ENCODE measurements around the gene TGFA. TPM values are rescaled to one million over a fixed set of nuclear protein-coding genes. Genes with fewer than 3 reads are reported as not detected.
A peak's percentile ranks its signal among the peaks of the same experiment; 100 is the strongest.

The TGFA gene
- total RNA-seq, 8 experiments from 2014 or later = 0.09 to 2.5 (median 0.45) TPM

- H3K4me3 ChIP-seq = no peak overlapping the region
- WGBS, 10 experiments = 68 to 100% (median 90%) methylated on average over 1 to 11 of the region's 12 CpGs
- in situ Hi-C loops (cut with MboI; ENCODE audit: low pct_unique_long_range_greater_than_20kb in 2 of 9, low sequenced_read_pairs in 9 of 9, unreplicated experiment in 9 of 9) = no loop called here
These were observed 4.4 kb downstream of the TGFA start for GRCh38 chr2:70549064-70549710.

GRCh38 chr2:70548233-70548632 lies 5.4 kb downstream of the TGFA start:
- 0 to 100% (median 87%) methylated on average over 1 to 5 of the region's 6 CpGs for WGBS, 10 experiments
- no peak overlapping the region for H3K27ac ChIP-seq
- H3K4me1 ChIP-seq (replicated peaks in 1 of 2) = peaks cover 5 to 7% of the 10 kb centered on the region in 2 donors
- ATAC-seq (replicated peaks in 6 of 8) = no peak
- H3K4me3 ChIP-seq = no peak overlapping the region
- in situ Hi-C loops (cut with MboI; ENCODE audit: low pct_unique_long_range_greater_than_20kb in 2 of 9, low sequenced_read_pairs in 9 of 9, unreplicated experiment in 9 of 9) = no loop called here

More at GRCh38 chr2:70549064-70549710, 4.4 kb downstream of the TGFA start:
- Histone ChIP-seq H3K4me1 (replicated peaks in 1 of 2) (peaks cover 5 to 7% of the 10 kb centered on the region in 2 donors), H3K27ac (no peak overlapping the region)
- ATAC-seq (replicated peaks in 6 of 8) = no peak

GRCh38 chr2:70546885-70547284 lies 6.7 kb downstream of the TGFA start:
- Histone ChIP-seq H3K27ac (no peak overlapping the region), H3K4me1 (replicated peaks in 1 of 2) (no peaks in the 10 kb centered on the region), H3K4me3 (no peak overlapping the region)
- in situ Hi-C loops (cut with MboI; ENCODE audit: low pct_unique_long_range_greater_than_20kb in 2 of 9, low sequenced_read_pairs in 9 of 9, unreplicated experiment in 9 of 9) = no loop called here
- no peak for ATAC-seq (replicated peaks in 6 of 8)
- 40 to 100% (median 84%) methylated on average over 2 to 3 of the region's 3 CpGs; no CpG with 5 or more reads in 2 of the 10 experiments for WGBS, 10 experiments

- no peak for ATAC-seq (replicated peaks in 6 of 8)
- WGBS, 10 experiments = 17 to 89% (median 63%) methylated on average over 1 to 2 of the region's 2 CpGs; no CpG with 5 or more reads in 6 of the 10 experiments
- in situ Hi-C loops (cut with MboI; ENCODE audit: low pct_unique_long_range_greater_than_20kb in 2 of 9, low sequenced_read_pairs in 9 of 9, unreplicated experiment in 9 of 9) = no loop called here
- H3K4me1 ChIP-seq (replicated peaks in 1 of 2) = no peaks in the 10 kb centered on the region
- no peak overlapping the region for H3K4me3 ChIP-seq
- no peak overlapping the region for H3K27ac ChIP-seq
These were observed 7.2 kb downstream of the TGFA start for GRCh38 chr2:70546376-70546775.

GRCh38 chr2:70541481-70542020 lies 12.1 kb downstream of the TGFA start:
- Histone ChIP-seq H3K4me1 (replicated peaks in 1 of 2) (no peaks in the 10 kb centered on the region), H3K4me3 (no peak overlapping the region), H3K27ac (no peak overlapping the region)
- ATAC-seq (replicated peaks in 6 of 8) = peak in 7 of 8 experiments; percentile 36 to 93 (median 75)
- in situ Hi-C loops (cut with MboI; ENCODE audit: low pct_unique_long_range_greater_than_20kb in 2 of 9, low sequenced_read_pairs in 9 of 9, unreplicated experiment in 9 of 9) = no loop called here
- WGBS, 10 experiments = 0 to 67% (median 30%) methylated on average over 1 to 8 of the region's 8 CpGs; no CpG with 5 or more reads in 1 of the 10 experiments

- Histone ChIP-seq H3K4me3 (no peak overlapping the region), H3K4me1 (replicated peaks in 1 of 2) (no peaks in the 10 kb centered on the region), H3K27ac (no peak overlapping the region)
- 20 to 100% (median 60%) methylated on average over 1 of the region's 1 CpG; no CpG with 5 or more reads in 5 of the 10 experiments for WGBS, 10 experiments
- in situ Hi-C loops (cut with MboI; ENCODE audit: low pct_unique_long_range_greater_than_20kb in 2 of 9, low sequenced_read_pairs in 9 of 9, unreplicated experiment in 9 of 9) = no loop called here
- ATAC-seq (replicated peaks in 6 of 8) = no peak
These were observed 15.8 kb downstream of the TGFA start for GRCh38 chr2:70537840-70538239.

- no peak overlapping the region for H3K4me3 ChIP-seq
- no peak for ATAC-seq (replicated peaks in 6 of 8)
- H3K27ac ChIP-seq = no peak overlapping the region
- no peaks in the 10 kb centered on the region for H3K4me1 ChIP-seq (replicated peaks in 1 of 2)
- in situ Hi-C loops (cut with MboI; ENCODE audit: low pct_unique_long_range_greater_than_20kb in 2 of 9, low sequenced_read_pairs in 9 of 9, unreplicated experiment in 9 of 9) = no loop called here
- 73 to 100% (median 100%) methylated on average over 1 to 2 of the region's 2 CpGs for WGBS, 10 experiments
These were observed 17.0 kb downstream of the TGFA start for GRCh38 chr2:70536517-70537055.

GRCh38 chr2:70535573-70535972 lies 18.1 kb downstream of the TGFA start:
- in situ Hi-C loops (cut with MboI; ENCODE audit: low pct_unique_long_range_greater_than_20kb in 2 of 9, low sequenced_read_pairs in 9 of 9, unreplicated experiment in 9 of 9) = no loop called here
- Histone ChIP-seq H3K4me3 (no peak overlapping the region), H3K4me1 (replicated peaks in 1 of 2) (no peaks in the 10 kb centered on the region), H3K27ac (no peak overlapping the region)
- WGBS, 10 experiments = 6 to 75% (median 63%) methylated on average over 1 to 2 of the region's 2 CpGs
- ATAC-seq (replicated peaks in 6 of 8) = no peak

- H3K4me3 ChIP-seq = no peak overlapping the region
- H3K4me1 ChIP-seq (replicated peaks in 1 of 2) = no peaks in the 10 kb centered on the region
- no peak for ATAC-seq (replicated peaks in 6 of 8)
- in situ Hi-C loops (cut with MboI; ENCODE audit: low pct_unique_long_range_greater_than_20kb in 2 of 9, low sequenced_read_pairs in 9 of 9, unreplicated experiment in 9 of 9) = no loop called here
- WGBS, 10 experiments = 33 to 90% (median 84%) methylated on average over 1 to 4 of the region's 4 CpGs; no CpG with 5 or more reads in 2 of the 10 experiments
- H3K27ac ChIP-seq = no peak overlapping the region
These were observed 19.3 kb downstream of the TGFA start for GRCh38 chr2:70534183-70534836.

GRCh38 chr2:70532244-70532935 lies 21.2 kb downstream of the TGFA start:
- in situ Hi-C loops (cut with MboI; ENCODE audit: low pct_unique_long_range_greater_than_20kb in 2 of 9, low sequenced_read_pairs in 9 of 9, unreplicated experiment in 9 of 9) = no loop called here
- no peak overlapping the region for H3K27ac ChIP-seq
- ATAC-seq (replicated peaks in 6 of 8) = peak in 1 of 8 experiments; percentile 59
- H3K4me1 ChIP-seq (replicated peaks in 1 of 2) = no peaks in the 10 kb centered on the region
- H3K4me3 ChIP-seq = no peak overlapping the region
- 60 to 95% (median 80%) methylated on average over 1 to 7 of the region's 7 CpGs; no CpG with 5 or more reads in 1 of the 10 experiments for WGBS, 10 experiments

- ATAC-seq (replicated peaks in 6 of 8) = no peak
- Histone ChIP-seq H3K4me1 (replicated peaks in 1 of 2) (no peaks in the 10 kb centered on the region), H3K27ac (no peak overlapping the region), H3K4me3 (no peak overlapping the region)
- WGBS, 10 experiments = 0 to 100% (median 78%) methylated on average over 1 to 3 of the region's 3 CpGs; no CpG with 5 or more reads in 2 of the 10 experiments
- in situ Hi-C loops (cut with MboI; ENCODE audit: low pct_unique_long_range_greater_than_20kb in 2 of 9, low sequenced_read_pairs in 9 of 9, unreplicated experiment in 9 of 9) = no loop called here
These were observed 22.1 kb downstream of the TGFA start for GRCh38 chr2:70531419-70532086.

GRCh38 chr2:70529610-70530009 lies 24.0 kb downstream of the TGFA start:
- in situ Hi-C loops (cut with MboI; ENCODE audit: low pct_unique_long_range_greater_than_20kb in 2 of 9, low sequenced_read_pairs in 9 of 9, unreplicated experiment in 9 of 9) = no loop called here
- no peak overlapping the region for H3K27ac ChIP-seq
- no peak for ATAC-seq (replicated peaks in 6 of 8)
- H3K4me3 ChIP-seq = no peak overlapping the region
- 70 to 100% (median 80%) methylated on average over 1 to 2 of the region's 2 CpGs; no CpG with 5 or more reads in 5 of the 10 experiments for WGBS, 10 experiments
- no peaks in the 10 kb centered on the region for H3K4me1 ChIP-seq (replicated peaks in 1 of 2)
